GM12878 (cell line): Measurements from ENCODE around the gene ALDH1A3. TPM values are rescaled to one million over a fixed set of nuclear protein-coding genes. Genes with fewer than 3 reads are reported as not detected.

ENCODE experiments used
- ATAC-seq: fragments of 200-7000 bp; cut with Tn5 transposase; 3 replicates; pipeline ENCODE4 v1.9.1; 2020; ENCODE audit warnings: mild to moderate bottlenecking, moderate library complexity
- BruUV-seq: library from RNA; stranded (reverse); fragments of 400-500 nt; replicated peaks from 2 replicates; lab custom pipeline; 2021; lab: Mats Ljungman, UMichigan
- CTCF ChIA-PET: fragments of 300-600 bp; sonication (Branson Sonifier 250); formaldehyde crosslinking; extraction: SDS; loops from one replicate; lab custom pipeline; 2021; ENCODE audit warnings: inconsistent platforms; lab: Yijun Ruan, JAX
- POLR2A ChIA-PET: fragments of 350-600 bp; formaldehyde crosslinking; extraction: SDS; loops from one replicate; lab custom pipeline; 2021; ENCODE audit warnings: inconsistent platforms; lab: Charles Lee
- RAD21 ChIA-PET: fragments of 300-600 bp; sonication (Branson Sonifier 250); formaldehyde crosslinking; loops from one replicate; lab custom pipeline; 2023; ENCODE audit warnings: antibody characterized with exemption; ENCODE audit not compliant: unreplicated experiment; lab: Charles Lee
- SMC1A ChIA-PET: fragments of 300-600 bp; sonication (Branson Sonifier 250); formaldehyde crosslinking; loops from one replicate; lab custom pipeline; 2023; ENCODE audit not compliant: unreplicated experiment, uncharacterized antibody; lab: Charles Lee
- DNase-seq: peaks from one replicate; pipeline ENCODE4 v3.0.0-alpha.2; 2011; ENCODE audit warnings: low read depth, low spot score
- FAIRE-seq: peaks from 3 replicates; lab custom pipeline; 2011; peaks lifted over from hg19 to GRCh38; lab: Jason Lieb, UNC
- H2AFZ ChIP-seq: 2 replicates; pipeline ENCODE4 v1.6.0; 2011; ENCODE audit warnings: low read depth, low read length, control low read depth; ENCODE audit not compliant: control insufficient read depth
- H3K27ac ChIP-seq: 2 replicates; pipeline ENCODE4 v1.5.1; 2011; ENCODE audit warnings: control low read depth; ENCODE audit not compliant: control insufficient read depth, insufficient read depth
- H3K27me3 ChIP-seq, 2 experiments: replicated peaks in 1 of 2; 2 replicates each; pipeline versions ENCODE4 v1.6.0 to v1.6.1; 2011; ENCODE audit warnings: low read length in 1 of 2; ENCODE audit not compliant: control insufficient read depth in 2 of 2, insufficient read depth in 2 of 2
- H3K36me3 ChIP-seq, 2 experiments: 2 replicates each; pipeline ENCODE4 v1.5.1; 2011; ENCODE audit warnings: low read length in 1 of 2; ENCODE audit not compliant: control insufficient read depth in 2 of 2, insufficient read depth in 2 of 2
- H3K4me1 ChIP-seq: 2 replicates; pipeline ENCODE4 v1.6.1; 2011; ENCODE audit warnings: mild to moderate bottlenecking, low read length, moderate library complexity, mixed read lengths; ENCODE audit not compliant: control insufficient read depth, insufficient read depth
- H3K4me2 ChIP-seq: 2 replicates; pipeline ENCODE4 v1.6.0; 2011; ENCODE audit warnings: control low read depth; ENCODE audit not compliant: control insufficient read depth, insufficient read depth
- H3K4me3 ChIP-seq: fragments of 200-600 bp; sonication (generic); 2 replicates; pipeline ENCODE4 v1.5.1; 2016
- H3K79me2 ChIP-seq: 2 replicates; pipeline ENCODE4 v1.6.0; 2011; ENCODE audit warnings: low read length; ENCODE audit not compliant: control insufficient read depth, insufficient read depth
- H3K9ac ChIP-seq: 2 replicates; pipeline ENCODE4 v1.8.0; 2011; ENCODE audit warnings: low read length, control low read depth, mixed read lengths; ENCODE audit not compliant: control insufficient read depth, insufficient read depth
- H3K9me3 ChIP-seq: replicated peaks from 3 replicates; pipeline ENCODE4 v1.5.1; 2011; ENCODE audit warnings: mild to moderate bottlenecking, low read length; ENCODE audit not compliant: control insufficient read depth, insufficient read depth
- H4K20me1 ChIP-seq: 2 replicates; pipeline ENCODE4 v1.6.0; 2011; ENCODE audit not compliant: control insufficient read depth, insufficient read depth
- CHD1 ChIP-seq: IDR thresholded peaks from 2 replicates; pipeline ENCODE4 v1.6.1; 2012; ENCODE audit warnings: low read depth, low read length, improper control_type of control experiment
- CREM ChIP-seq: IDR thresholded peaks from 2 replicates; pipeline ENCODE4 v1.6.1; 2014; ENCODE audit warnings: antibody characterized with exemption, low read depth
- HDAC2 ChIP-seq: fragments of 200-600 bp; sonication (generic); IDR thresholded peaks from 2 replicates; pipeline ENCODE4 v1.6.1; 2017
- KAT2A ChIP-seq: conservative IDR thresholded peaks from 2 replicates; pipeline ENCODE4 v1.6.1; 2011; ENCODE audit warnings: low read depth, low read length; ENCODE audit not compliant: control insufficient read depth
- KLF5 ChIP-seq: fragments of 450-650 bp; IDR thresholded peaks from 2 replicates; pipeline ENCODE4 v1.6.1; 2014; ENCODE audit warnings: mild to moderate bottlenecking; ENCODE audit not compliant: partially characterized antibody
- MXI1 ChIP-seq: fragments of 150-350 bp; IDR thresholded peaks from 2 replicates; pipeline ENCODE4 v1.6.1; 2011; ENCODE audit warnings: low read depth, mild to moderate bottlenecking, inconsistent platforms, low read length, improper control_type of control experiment
- POU2F2 ChIP-seq: IDR thresholded peaks from 3 replicates; pipeline ENCODE4 v1.6.1; 2011; ENCODE audit warnings: low read depth, mild to moderate bottlenecking, low read length, borderline replicate concordance
- RBBP5 ChIP-seq: fragments of 200-600 bp; sonication (generic); conservative IDR thresholded peaks from 2 replicates; pipeline ENCODE4 v1.6.1; 2016
- RCOR1 ChIP-seq: conservative IDR thresholded peaks from 2 replicates; pipeline ENCODE4 v1.6.1; 2012; ENCODE audit warnings: low read depth, low read length, improper control_type of control experiment
- RFX5 ChIP-seq: IDR thresholded peaks from 2 replicates; pipeline ENCODE4 v1.6.1; 2011; ENCODE audit warnings: low read depth, low read length, improper control_type of control experiment
- SIX5 ChIP-seq: IDR thresholded peaks from 2 replicates; pipeline ENCODE4 v1.6.1; 2011; ENCODE audit warnings: mild to moderate bottlenecking, low read depth, low read length, moderate library complexity; ENCODE audit not compliant: severe bottlenecking
- SMAD5 ChIP-seq: IDR thresholded peaks from 2 replicates; pipeline ENCODE4 v1.6.1; 2016; ENCODE audit warnings: antibody characterized with exemption, low read depth
- SUZ12 ChIP-seq: fragments of 200-600 bp; sonication (generic); IDR thresholded peaks from one replicate; pipeline ENCODE4 v1.6.1; 2018; ENCODE audit warnings: antibody characterized with exemption, mild to moderate bottlenecking; ENCODE audit not compliant: unreplicated experiment
- WGBS: methylation state at CpG from one replicate; pipeline ENCODE4 v1.1.6; 2016; ENCODE audit warnings: low lambda C conversion rate; ENCODE audit not compliant: insufficient replicate concordance, insufficient coverage; ENCODE audit errors: missing lambda C conversion rate; 5-methylcytosine and 5-hydroxymethylcytosine counted together
- in situ Hi-C: fragments of 300-500 bp; cut with MboI; formaldehyde crosslinking; loops from 9 replicates; pipeline ENCODE4 v1.14.3; 2018; ENCODE audit warnings: mixed read lengths
- intact Hi-C: fragments of 100-400 bp; cut with micrococcal nuclease; formaldehyde crosslinking; loops from one replicate; pipeline ENCODE4 v1.14.2; 2022; ENCODE audit not compliant: unreplicated experiment
- polyA plus RNA-seq, 11 experiments: library from polyadenylated mRNA; depleted of rRNA in 4 of 11; unstranded in 6 of 11; stranded (reverse) in 5 of 11; fragments of >200 nt; fragmentation: Nextera tagmentation in 4 of 11; fragmentation: Illumina TruSeq in 1 of 11; extraction: Ambion mirVana in 4 of 11; extraction: Trizol in 1 of 11; gene quantifications; 1 replicate in 1 of 11; 2 replicates in 10 of 11; pipeline versions ENCODE4 v1.2.1 to v1.2.3, GENCODE V29; 2011 to 2016; ENCODE audit warnings: inconsistent platforms in 2 of 11, missing spikeins in 2 of 11, low read depth in 1 of 11
- total RNA-seq, 4 experiments: library from RNA; depleted of rRNA in 3 of 4; stranded (reverse); fragments of >200 nt in 3 of 4; fragmentation: Illumina TruSeq in 1 of 4; extraction: Trizol in 1 of 4; gene quantifications; 2 replicates each; pipeline versions ENCODE4 v1.2.1 to v1.2.3, GENCODE V29; 2013 to 2021
- TF ChIP-seq, protein P1 (sequence below): IDR thresholded peaks from 2 replicates; pipeline ENCODE4 v1.6.1; 2012; ENCODE audit warnings: low read depth, low read length, improper control_type of control experiment

ALDH1A3 gene
- total and polyA plus RNA-seq, 10 of the 15 experiments (the other 5 are each of a cell fraction or from before 2014, with no cell fraction given) = 0.06 to 0.69 (median 0.18) TPM

DNA sequence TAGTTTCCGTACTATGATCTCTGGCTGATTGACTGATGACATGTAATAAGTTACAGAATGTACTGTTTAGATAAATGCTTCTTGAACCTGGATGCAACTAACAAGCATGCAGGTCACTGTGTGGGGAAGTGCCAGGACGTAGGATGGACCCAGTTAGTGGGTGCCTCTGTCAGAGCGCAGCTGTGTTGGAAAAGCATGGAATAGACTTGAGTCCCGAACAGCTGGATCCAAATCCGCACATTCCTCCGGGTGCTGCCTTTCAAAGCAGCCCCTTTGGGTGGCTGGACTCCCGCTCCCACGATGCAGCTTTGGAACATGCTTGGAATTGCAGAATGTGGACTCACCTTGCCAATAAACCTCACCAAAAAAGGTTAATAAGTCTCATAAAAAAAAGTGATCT is 35.5 kb upstream of the ALDH1A3 start:
- Histone ChIP-seq H3K4me3 (no peak overlapping the region), H3K27ac (no peak overlapping the region), H3K9me3 (no peaks in the 10 kb centered on the region), H3K4me2 (no peak overlapping the region), H3K27me3 (no peaks in the 10 kb centered on the region; a peak in 2 of 4 replicates)
- in situ Hi-C loops = no loop called here
- POLR2A ChIA-PET = no interaction called here
- FAIRE-seq = no peak
- 26% methylated on average over 8 of the region's 8 CpGs for WGBS
- TF ChIP-seq RCOR1 (no peak), KAT2A (no peak), RBBP5 (no peak)
- TF ChIP-seq, all 136 proteins: peak for 0
- H3K4me1 ChIP-seq = no peaks in the 10 kb centered on the region
- H2AFZ ChIP-seq = no peak overlapping the region
- DNase-seq (no peak), ATAC-seq (no peak)
- BruUV-seq = no TSS peak
- no peaks in the 10 kb centered on the region for H3K79me2 ChIP-seq
- CTCF ChIA-PET = interaction anchor here (2.3 kb wide), 1 partner anchor 29 kb away, joined by 7 read pairs; no protein-coding TSS in a partner anchor
- SMC1A ChIA-PET = no interaction called here
- H3K36me3 ChIP-seq = no peaks in the 10 kb centered on the region
- intact Hi-C loops = no loop called here
- RAD21 ChIA-PET = no interaction called here
- H4K20me1 ChIP-seq = no peaks in the 10 kb centered on the region
- H3K9ac ChIP-seq = no peak overlapping the region

DNA sequence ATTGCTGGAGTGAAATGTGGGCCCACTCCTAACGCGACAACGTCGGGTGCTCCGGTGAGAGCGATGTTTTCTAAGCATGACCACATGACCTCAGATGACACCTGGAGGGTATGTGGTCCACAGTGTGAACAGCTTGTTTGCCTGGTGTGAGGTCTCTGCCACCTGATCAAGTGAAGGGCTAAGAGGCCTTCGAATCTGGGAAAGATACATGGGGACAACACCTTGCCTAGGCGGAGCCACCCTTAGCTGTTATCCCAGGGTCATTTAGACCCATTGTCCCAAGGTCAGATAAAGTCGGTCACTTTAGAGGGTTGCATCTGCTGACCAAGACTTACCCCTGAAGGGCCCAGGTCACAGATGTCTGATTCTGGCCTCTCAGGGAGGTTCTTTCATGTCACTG is 34.9 kb upstream of the ALDH1A3 start:
- Histone ChIP-seq H3K27ac (no peak overlapping the region), H3K4me1 (no peaks in the 10 kb centered on the region), H3K79me2 (no peaks in the 10 kb centered on the region), H2AFZ (no peak overlapping the region), H3K9ac (no peak overlapping the region), H3K36me3 (no peaks in the 10 kb centered on the region), H3K27me3 (no peaks in the 10 kb centered on the region; a peak in 2 of 4 replicates), H3K4me2 (no peak overlapping the region), H4K20me1 (no peaks in the 10 kb centered on the region), H3K9me3 (no peaks in the 10 kb centered on the region), H3K4me3 (no peak overlapping the region)
- TF ChIP-seq POU2F2 = no peak
- TF ChIP-seq, protein P1, sequence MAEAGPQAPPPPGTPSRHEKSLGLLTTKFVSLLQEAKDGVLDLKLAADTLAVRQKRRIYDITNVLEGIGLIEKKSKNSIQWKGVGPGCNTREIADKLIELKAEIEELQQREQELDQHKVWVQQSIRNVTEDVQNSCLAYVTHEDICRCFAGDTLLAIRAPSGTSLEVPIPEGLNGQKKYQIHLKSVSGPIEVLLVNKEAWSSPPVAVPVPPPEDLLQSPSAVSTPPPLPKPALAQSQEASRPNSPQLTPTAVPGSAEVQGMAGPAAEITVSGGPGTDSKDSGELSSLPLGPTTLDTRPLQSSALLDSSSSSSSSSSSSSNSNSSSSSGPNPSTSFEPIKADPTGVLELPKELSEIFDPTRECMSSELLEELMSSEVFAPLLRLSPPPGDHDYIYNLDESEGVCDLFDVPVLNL = no peak
- TF ChIP-seq CHD1 = no peak
- TF ChIP-seq SIX5 = no peak
- no peak for TF ChIP-seq KLF5
- TF ChIP-seq SUZ12 = no peak
- no peak for TF ChIP-seq HDAC2
- no peak for TF ChIP-seq RFX5
- no peak for TF ChIP-seq MXI1
- TF ChIP-seq CREM = no peak
- TF ChIP-seq SMAD5 = no peak
- ChIA-PET RAD21 (no interaction called here), SMC1A (no interaction called here), POLR2A (no interaction called here), CTCF (no interaction called here)
- no TSS peak for BruUV-seq
- DNase-seq (no peak), FAIRE-seq (no peak), ATAC-seq (no peak)
- 51% methylated on average over 9 of the region's 9 CpGs for WGBS
- in situ Hi-C loops = no loop called here
- intact Hi-C loops = no loop called here
